Thoracic aorta (tissue), 2 donors: ENCODE data around the gene KCNC4. TPM values are rescaled to one million over a fixed set of nuclear protein-coding genes. Genes with fewer than 3 reads are reported as not detected.

Experiments used
- ATAC-seq: fragments of 150-250 bp; one replicate; pipeline ENCODE4 v1.8.0; 2017; ENCODE audit warnings: low read depth; ENCODE audit not compliant: insufficient number of reproducible peaks, low FRiP score
- DNase-seq: peaks from one replicate; pipeline ENCODE4 v3.0.0-alpha.2; 2020; ENCODE audit warnings: low spot score
- H3K27ac ChIP-seq, 2 donors: fragments of 200-600 bp; sonication (generic); 1 replicate in 1 of 2; 2 replicates in 1 of 2; pipeline ENCODE4 v1.5.1; 2016; ENCODE audit warnings: mild to moderate bottlenecking in 2 of 2, moderate library complexity in 2 of 2
- H3K27me3 ChIP-seq: fragments of 200-600 bp; sonication (generic); replicated peaks from 2 replicates; pipeline ENCODE4 v1.6.0; 2016; ENCODE audit warnings: mild to moderate bottlenecking; ENCODE audit not compliant: insufficient read depth
- H3K36me3 ChIP-seq: fragments of 200-600 bp; sonication (generic); one replicate; pipeline ENCODE4 v1.5.1; 2016
- H3K4me1 ChIP-seq, 2 donors: fragments of 200-600 bp; sonication (generic); 1 replicate in 1 of 2; 2 replicates in 1 of 2; pipeline versions ENCODE4 v1.5.1 to v1.6.0; 2016; ENCODE audit warnings: low read depth in 2 of 2, mild to moderate bottlenecking in 1 of 2; ENCODE audit not compliant: control insufficient read depth in 1 of 2
- H3K4me3 ChIP-seq: fragments of 200-600 bp; sonication (generic); 2 replicates; pipeline ENCODE4 v1.5.1; 2016; ENCODE audit warnings: mild to moderate bottlenecking
- H3K9me3 ChIP-seq: fragments of 200-600 bp; sonication (generic); 2 replicates; pipeline ENCODE4 v1.5.1; 2016
- CTCF ChIP-seq: fragments of 200-600 bp; sonication (generic); IDR thresholded peaks from one replicate; pipeline ENCODE4 v1.5.1; 2019; ENCODE audit warnings: antibody characterized with exemption
- total RNA-seq, 2 donors: library from RNA; depleted of rRNA; stranded (reverse); fragments of >200 nt; gene quantifications; one replicate each; pipeline versions ENCODE4 v1.1.0 to v1.2.3, GENCODE V29; 2016

KCNC4 gene
- total RNA-seq, 2 donors from 2014 or later = 12.7 to 17.6 TPM

- no peaks in the 10 kb centered on the region for H3K27me3 ChIP-seq
- H3K9me3 ChIP-seq = no peaks in the 10 kb centered on the region
- ATAC-seq (no peak), DNase-seq (no peak)
- H3K4me3 ChIP-seq = no peak overlapping the region
- TF ChIP-seq CTCF = no peak
- peaks cover 28% of the 10 kb centered on the region for H3K36me3 ChIP-seq
- H3K4me1 ChIP-seq = no peaks in the 10 kb centered on the region
- H3K27ac ChIP-seq = no peak overlapping the region
These were observed 13.5 kb downstream of the KCNC4 start for GRCh38 chr1:110223581-110223980.

- ATAC-seq (no peak), DNase-seq (no peak)
- Histone ChIP-seq H3K36me3 (peaks cover 34% of the 10 kb centered on the region), H3K4me3 (no peak overlapping the region), H3K4me1 (no peaks in the 10 kb centered on the region), H3K9me3 (no peaks in the 10 kb centered on the region), H3K27me3 (no peaks in the 10 kb centered on the region), H3K27ac (no peak overlapping the region)
- no peak for TF ChIP-seq CTCF
These were observed 14.3 kb downstream of the KCNC4 start for GRCh38 chr1:110224240-110224995.

DNA sequence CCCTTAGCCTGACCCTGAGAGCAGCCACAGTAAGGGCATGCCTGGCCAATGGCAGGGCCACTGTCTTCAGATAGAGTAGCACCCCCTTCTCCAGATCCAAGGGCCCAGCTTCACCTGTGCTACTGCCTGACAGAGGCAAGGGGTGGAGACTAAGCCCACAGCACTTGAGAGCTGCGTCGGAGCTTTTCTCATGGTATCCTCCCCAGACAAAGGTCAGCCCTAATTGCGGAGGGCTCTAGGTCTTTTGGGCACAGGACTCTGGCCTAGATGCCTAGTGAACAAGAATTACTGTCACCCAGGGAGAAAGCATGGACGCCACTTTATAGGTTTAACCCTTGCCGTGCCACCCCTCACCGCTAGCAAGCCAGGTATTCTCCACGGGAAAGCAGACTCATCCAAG lies 15.1 kb downstream of the KCNC4 start:
- Histone ChIP-seq H3K27ac (no peak overlapping the region), H3K36me3 (peaks cover 34% of the 10 kb centered on the region), H3K4me3 (no peak overlapping the region), H3K4me1 (no peaks in the 10 kb centered on the region), H3K27me3 (no peaks in the 10 kb centered on the region), H3K9me3 (no peaks in the 10 kb centered on the region)
- DNase-seq (no peak), ATAC-seq (no peak)
- no peak for TF ChIP-seq CTCF

DNA sequence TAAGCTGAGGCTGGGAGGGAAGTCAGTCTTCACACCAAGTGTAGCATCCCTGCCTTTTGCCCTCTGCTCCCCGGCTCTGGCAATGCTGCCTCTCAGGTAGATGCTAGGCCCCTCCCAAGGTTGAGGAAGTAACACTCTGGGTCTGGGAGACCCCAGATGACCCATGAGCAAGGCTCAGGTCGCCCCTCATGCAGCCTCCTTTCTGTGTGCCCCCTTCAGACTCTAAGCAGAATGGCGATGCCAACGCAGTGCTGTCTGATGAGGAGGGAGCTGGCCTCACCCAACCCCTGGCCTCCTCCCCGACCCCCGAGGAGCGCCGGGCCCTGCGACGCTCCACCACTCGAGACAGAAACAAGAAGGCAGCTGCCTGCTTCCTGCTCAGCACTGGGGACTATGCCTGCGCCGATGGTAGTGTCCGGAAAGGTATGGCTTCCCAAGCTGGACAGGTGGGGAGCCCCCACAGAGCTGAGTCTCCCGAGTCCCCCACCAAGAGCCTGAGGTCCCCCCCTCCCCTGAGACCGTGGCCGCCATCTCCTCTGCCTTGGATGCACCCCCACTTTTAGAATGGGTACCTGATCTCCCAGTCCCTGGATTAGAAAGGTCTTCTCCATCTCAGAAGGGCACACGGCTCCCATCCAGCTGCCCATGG lies 15.8 kb downstream of the KCNC4 start:
- H3K9me3 ChIP-seq = no peaks in the 10 kb centered on the region
- H3K27me3 ChIP-seq = no peaks in the 10 kb centered on the region
- no peaks in the 10 kb centered on the region for H3K4me1 ChIP-seq
- TF ChIP-seq CTCF = no peak
- no peak overlapping the region for H3K27ac ChIP-seq
- H3K36me3 ChIP-seq = peaks cover 35% of the 10 kb centered on the region
- DNase-seq (no peak), ATAC-seq (no peak)
- H3K4me3 ChIP-seq = no peak overlapping the region

DNA sequence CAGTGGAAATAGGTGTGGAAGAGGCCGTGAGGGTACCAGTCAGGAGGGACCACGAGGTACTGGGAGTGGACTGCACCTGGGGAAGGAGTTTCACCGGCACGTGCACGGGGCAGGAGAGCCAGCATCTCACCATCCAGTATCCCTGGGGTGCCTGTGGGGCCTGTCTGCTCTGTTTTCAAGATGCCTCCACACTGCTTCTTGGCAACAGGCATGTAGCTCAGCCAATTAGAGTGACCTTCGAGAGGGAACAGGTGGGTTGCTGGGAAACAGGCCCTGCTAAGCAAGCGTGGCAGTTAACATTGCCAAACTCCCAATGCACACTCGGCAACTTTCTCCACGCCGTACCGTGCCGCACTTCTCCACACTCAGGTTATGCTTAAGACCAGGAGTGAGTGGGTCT lies 17.7 kb downstream of the KCNC4 start:
- Histone ChIP-seq H3K4me3 (no peak overlapping the region), H3K27me3 (no peaks in the 10 kb centered on the region), H3K36me3 (peaks cover 48% of the 10 kb centered on the region), H3K9me3 (no peaks in the 10 kb centered on the region), H3K27ac (no peak overlapping the region), H3K4me1 (no peaks in the 10 kb centered on the region)
- TF ChIP-seq CTCF = no peak
- ATAC-seq (no peak), DNase-seq (no peak)
